ENCODE measurements around the gene CDH23.

CDH23 gene

DNA sequence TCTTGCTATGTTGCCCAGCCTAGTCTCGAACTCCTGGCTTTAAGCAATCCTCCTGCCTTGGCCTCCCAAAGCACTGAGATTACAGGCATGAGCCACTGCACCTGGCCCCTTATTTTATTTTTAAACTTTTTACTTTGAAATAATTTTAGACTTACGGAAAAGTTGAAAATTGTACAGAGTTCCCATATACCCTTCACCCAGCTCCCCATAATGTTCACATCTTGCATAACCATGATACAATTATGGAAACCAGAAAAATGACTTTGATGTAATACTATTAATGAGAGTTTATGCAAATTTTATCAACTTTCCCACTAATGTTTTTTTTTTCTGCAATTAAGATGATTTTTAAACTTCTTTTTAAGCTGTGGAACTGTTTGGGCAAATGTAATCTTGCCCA lies 58.3 kb downstream of the CDH23 start:
- TF ChIP-seq SIN3A (IDR thresholded peaks at IDR 0.05; ENCODE audit: borderline replicate concordance, insufficient read depth, low read length) (no peak), POLR2AphosphoS5 (IDR thresholded peaks at IDR 0.05; ENCODE audit: low read depth, low read length) (no peak), FOXP2 (optimal IDR thresholded peaks at IDR 0.05; ENCODE audit: borderline replicate concordance, extremely low read depth, extremely low read length, insufficient read depth) (no peak), TAF1 (IDR thresholded peaks at IDR 0.05; ENCODE audit: borderline replicate concordance, insufficient read depth, low read length) (no peak)
- TF ChIP-seq, protein P1, sequence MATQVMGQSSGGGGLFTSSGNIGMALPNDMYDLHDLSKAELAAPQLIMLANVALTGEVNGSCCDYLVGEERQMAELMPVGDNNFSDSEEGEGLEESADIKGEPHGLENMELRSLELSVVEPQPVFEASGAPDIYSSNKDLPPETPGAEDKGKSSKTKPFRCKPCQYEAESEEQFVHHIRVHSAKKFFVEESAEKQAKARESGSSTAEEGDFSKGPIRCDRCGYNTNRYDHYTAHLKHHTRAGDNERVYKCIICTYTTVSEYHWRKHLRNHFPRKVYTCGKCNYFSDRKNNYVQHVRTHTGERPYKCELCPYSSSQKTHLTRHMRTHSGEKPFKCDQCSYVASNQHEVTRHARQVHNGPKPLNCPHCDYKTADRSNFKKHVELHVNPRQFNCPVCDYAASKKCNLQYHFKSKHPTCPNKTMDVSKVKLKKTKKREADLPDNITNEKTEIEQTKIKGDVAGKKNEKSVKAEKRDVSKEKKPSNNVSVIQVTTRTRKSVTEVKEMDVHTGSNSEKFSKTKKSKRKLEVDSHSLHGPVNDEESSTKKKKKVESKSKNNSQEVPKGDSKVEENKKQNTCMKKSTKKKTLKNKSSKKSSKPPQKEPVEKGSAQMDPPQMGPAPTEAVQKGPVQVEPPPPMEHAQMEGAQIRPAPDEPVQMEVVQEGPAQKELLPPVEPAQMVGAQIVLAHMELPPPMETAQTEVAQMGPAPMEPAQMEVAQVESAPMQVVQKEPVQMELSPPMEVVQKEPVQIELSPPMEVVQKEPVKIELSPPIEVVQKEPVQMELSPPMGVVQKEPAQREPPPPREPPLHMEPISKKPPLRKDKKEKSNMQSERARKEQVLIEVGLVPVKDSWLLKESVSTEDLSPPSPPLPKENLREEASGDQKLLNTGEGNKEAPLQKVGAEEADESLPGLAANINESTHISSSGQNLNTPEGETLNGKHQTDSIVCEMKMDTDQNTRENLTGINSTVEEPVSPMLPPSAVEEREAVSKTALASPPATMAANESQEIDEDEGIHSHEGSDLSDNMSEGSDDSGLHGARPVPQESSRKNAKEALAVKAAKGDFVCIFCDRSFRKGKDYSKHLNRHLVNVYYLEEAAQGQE (IDR thresholded peaks at IDR 0.05; ENCODE audit: insufficient read depth in 1 of 2, low read depth in 2 of 2, low read length in 2 of 2) = no peak

DNA sequence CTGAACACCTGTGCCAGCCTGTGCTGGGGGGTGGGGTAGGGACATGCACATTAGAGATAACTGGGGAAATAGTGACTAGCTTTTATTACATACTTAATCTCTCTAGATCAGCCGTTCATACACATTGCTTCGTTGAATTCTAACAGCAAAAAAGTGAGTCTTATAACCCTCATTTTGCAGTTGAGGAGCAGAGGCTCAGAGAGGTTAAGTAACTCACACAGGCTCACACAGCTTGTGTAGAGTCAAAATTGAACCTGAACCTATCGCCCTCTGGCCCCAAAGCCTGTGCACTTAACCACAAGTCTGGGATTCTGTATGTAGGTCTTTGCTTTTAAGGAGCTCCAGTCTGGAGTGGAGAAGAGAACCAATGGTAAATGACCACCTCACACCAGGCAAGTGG lies 59.9 kb downstream of the CDH23 start:
- no peak for TF ChIP-seq FOXP2 (optimal IDR thresholded peaks at IDR 0.05; ENCODE audit: borderline replicate concordance, extremely low read depth, extremely low read length, insufficient read depth)
- TF ChIP-seq POLR2AphosphoS5 (IDR thresholded peaks at IDR 0.05; ENCODE audit: low read depth, low read length) = no peak
- no peak for TF ChIP-seq SIN3A (IDR thresholded peaks at IDR 0.05; ENCODE audit: borderline replicate concordance, insufficient read depth, low read length)
- TF ChIP-seq, protein P1 (IDR thresholded peaks at IDR 0.05; ENCODE audit: insufficient read depth in 1 of 2, low read depth in 2 of 2, low read length in 2 of 2) = no peak
- TF ChIP-seq TAF1 (IDR thresholded peaks at IDR 0.05; ENCODE audit: borderline replicate concordance, insufficient read depth, low read length) = no peak

DNA sequence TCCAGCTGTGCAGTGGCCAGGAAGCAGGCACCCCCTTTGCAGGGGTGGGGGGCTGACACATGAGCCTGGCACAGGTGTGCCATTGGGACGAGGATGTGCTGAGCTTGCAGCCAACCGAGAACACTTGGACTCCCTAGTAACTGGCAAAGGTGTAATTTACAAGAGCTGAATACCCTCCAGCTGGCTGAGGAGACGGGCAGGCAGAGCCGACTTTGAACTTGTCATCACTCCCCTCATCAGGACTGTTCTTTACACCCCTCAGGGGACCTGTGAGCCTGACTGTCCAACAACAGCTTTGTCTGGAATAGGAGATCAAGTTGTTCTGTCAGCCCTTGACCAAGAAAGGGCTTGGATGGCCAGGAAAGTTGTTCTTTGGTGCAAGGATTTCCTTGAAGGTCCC lies 61.2 kb downstream of the CDH23 start:
- TF ChIP-seq TAF1 (IDR thresholded peaks at IDR 0.05; ENCODE audit: borderline replicate concordance, insufficient read depth, low read length) (no peak), FOXP2 (optimal IDR thresholded peaks at IDR 0.05; ENCODE audit: borderline replicate concordance, extremely low read depth, extremely low read length, insufficient read depth) (no peak), POLR2AphosphoS5 (IDR thresholded peaks at IDR 0.05; ENCODE audit: low read depth, low read length) (no peak), SIN3A (IDR thresholded peaks at IDR 0.05; ENCODE audit: borderline replicate concordance, insufficient read depth, low read length) (no peak)
- TF ChIP-seq, protein P1 (IDR thresholded peaks at IDR 0.05; ENCODE audit: insufficient read depth in 1 of 2, low read depth in 2 of 2, low read length in 2 of 2) = no peak

DNA sequence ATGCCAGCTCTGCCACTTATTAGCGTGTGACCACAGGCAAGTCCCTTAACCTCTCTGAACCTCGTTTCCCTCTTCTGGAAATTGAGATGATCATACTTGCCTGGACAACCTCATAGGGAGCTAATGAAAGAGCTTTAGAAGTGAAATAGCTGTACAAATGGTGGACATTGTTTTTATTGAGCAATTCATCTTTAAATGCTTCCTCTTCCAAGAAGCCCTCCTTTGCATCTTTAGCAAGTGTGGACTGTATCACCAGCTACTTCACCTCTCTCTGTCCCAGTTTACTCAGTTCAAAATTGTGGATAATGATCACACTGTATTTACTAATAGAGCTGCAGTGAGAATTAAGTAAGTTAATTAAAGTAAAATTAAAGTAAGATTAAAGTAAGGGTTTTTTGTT lies 61.7 kb downstream of the CDH23 start:
- TF ChIP-seq SIN3A (IDR thresholded peaks at IDR 0.05; ENCODE audit: borderline replicate concordance, insufficient read depth, low read length) (no peak), TAF1 (IDR thresholded peaks at IDR 0.05; ENCODE audit: borderline replicate concordance, insufficient read depth, low read length) (no peak), POLR2AphosphoS5 (IDR thresholded peaks at IDR 0.05; ENCODE audit: low read depth, low read length) (no peak), FOXP2 (optimal IDR thresholded peaks at IDR 0.05; ENCODE audit: borderline replicate concordance, extremely low read depth, extremely low read length, insufficient read depth) (no peak)
- TF ChIP-seq, protein P1 (IDR thresholded peaks at IDR 0.05; ENCODE audit: insufficient read depth in 1 of 2, low read depth in 2 of 2, low read length in 2 of 2) = no peak

DNA sequence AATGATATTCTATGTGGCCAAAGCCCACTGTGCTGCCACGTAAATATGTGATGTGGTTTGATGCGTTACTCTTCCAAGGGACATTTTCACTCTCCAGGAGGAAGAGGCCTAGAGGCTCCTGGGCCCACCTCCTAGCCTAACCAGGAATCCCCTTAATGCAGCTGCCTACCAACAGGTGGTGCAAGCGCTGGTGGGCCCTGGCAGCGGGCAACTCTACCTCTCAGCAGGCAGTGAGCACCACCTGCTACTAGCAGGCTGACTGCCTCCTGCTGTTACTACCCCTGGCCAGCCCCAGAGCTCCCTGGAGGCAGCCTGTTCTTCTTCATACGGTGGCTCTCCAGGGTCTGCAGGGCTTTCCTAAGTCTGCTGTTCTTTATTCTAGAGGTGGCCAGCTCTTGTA lies 62.8 kb downstream of the CDH23 start:
- TF ChIP-seq, protein P1 (IDR thresholded peaks at IDR 0.05; ENCODE audit: insufficient read depth in 1 of 2, low read depth in 2 of 2, low read length in 2 of 2) = no peak
- no peak for TF ChIP-seq TAF1 (IDR thresholded peaks at IDR 0.05; ENCODE audit: borderline replicate concordance, insufficient read depth, low read length)
- TF ChIP-seq FOXP2 (optimal IDR thresholded peaks at IDR 0.05; ENCODE audit: borderline replicate concordance, extremely low read depth, extremely low read length, insufficient read depth) = no peak
- no peak for TF ChIP-seq POLR2AphosphoS5 (IDR thresholded peaks at IDR 0.05; ENCODE audit: low read depth, low read length)
- no peak for TF ChIP-seq SIN3A (IDR thresholded peaks at IDR 0.05; ENCODE audit: borderline replicate concordance, insufficient read depth, low read length)
